Measurements from ENCODE around the gene TMEM164. TPM values are rescaled to one million over a fixed set of nuclear protein-coding genes. Genes with fewer than 3 reads are reported as not detected.

The TMEM164 gene
- total and polyA plus RNA-seq, 8 donors, result 7.3 to 21.3 (median 11.9) TPM

DNA sequence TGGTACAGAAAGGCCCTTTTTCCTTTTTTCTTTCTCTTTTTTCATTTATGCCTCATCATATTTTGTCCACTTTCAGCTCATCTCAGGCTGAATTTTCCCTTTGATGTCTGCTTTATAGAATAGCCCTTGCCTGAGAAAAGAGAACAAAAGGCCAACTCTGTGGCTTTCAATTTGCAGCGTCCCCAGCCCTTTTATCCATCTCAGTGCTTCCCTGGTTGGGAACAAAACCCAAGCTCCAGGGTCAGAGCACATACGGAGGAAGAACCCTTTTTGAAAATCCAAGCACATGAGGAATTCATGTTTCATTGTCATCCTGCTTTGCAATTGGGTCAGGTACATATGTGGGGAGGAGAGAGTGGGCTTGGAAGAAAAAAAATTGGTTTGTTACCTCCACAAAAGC is 47.5 kb downstream of the TMEM164 start:
- TF ChIP-seq, protein P1, sequence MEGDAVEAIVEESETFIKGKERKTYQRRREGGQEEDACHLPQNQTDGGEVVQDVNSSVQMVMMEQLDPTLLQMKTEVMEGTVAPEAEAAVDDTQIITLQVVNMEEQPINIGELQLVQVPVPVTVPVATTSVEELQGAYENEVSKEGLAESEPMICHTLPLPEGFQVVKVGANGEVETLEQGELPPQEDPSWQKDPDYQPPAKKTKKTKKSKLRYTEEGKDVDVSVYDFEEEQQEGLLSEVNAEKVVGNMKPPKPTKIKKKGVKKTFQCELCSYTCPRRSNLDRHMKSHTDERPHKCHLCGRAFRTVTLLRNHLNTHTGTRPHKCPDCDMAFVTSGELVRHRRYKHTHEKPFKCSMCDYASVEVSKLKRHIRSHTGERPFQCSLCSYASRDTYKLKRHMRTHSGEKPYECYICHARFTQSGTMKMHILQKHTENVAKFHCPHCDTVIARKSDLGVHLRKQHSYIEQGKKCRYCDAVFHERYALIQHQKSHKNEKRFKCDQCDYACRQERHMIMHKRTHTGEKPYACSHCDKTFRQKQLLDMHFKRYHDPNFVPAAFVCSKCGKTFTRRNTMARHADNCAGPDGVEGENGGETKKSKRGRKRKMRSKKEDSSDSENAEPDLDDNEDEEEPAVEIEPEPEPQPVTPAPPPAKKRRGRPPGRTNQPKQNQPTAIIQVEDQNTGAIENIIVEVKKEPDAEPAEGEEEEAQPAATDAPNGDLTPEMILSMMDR (IDR thresholded peaks at IDR 0.05), result no peak
- H3K4me3 ChIP-seq, result no peak overlapping the region
- H3K4me1 ChIP-seq, result peaks cover 0 to 6% (median 0%) of the 10 kb centered on the region in 3 donors
- no peaks in the 10 kb centered on the region for H3K36me3 ChIP-seq
- intact Hi-C loops (cut with DNase I), result no loop called here
- H3K27me3 ChIP-seq, result no peaks in the 10 kb centered on the region
- H3K27ac ChIP-seq, result no peak overlapping the region
- 64 to 83% methylated on average over 2 of the region's 2 CpGs for WGBS, 2 donors
- FAIRE-seq (no peak), DNase-seq (no peak), ATAC-seq (no peak)
- H3K9me3 ChIP-seq, result no peaks in the 10 kb centered on the region

GRCh38 chrX:110050901-110051300 is 48.0 kb downstream of the TMEM164 start:
- FAIRE-seq, result no peak
- H3K9me3 ChIP-seq, result no peaks in the 10 kb centered on the region
- no peak overlapping the region for H3K27ac ChIP-seq
- intact Hi-C loops (cut with DNase I), result no loop called here
- no peaks in the 10 kb centered on the region for H3K36me3 ChIP-seq
- H3K4me1 ChIP-seq, result peaks cover 0 to 4% (median 0%) of the 10 kb centered on the region in 3 donors
- ATAC-seq, result no peak
- no peak overlapping the region for H3K4me3 ChIP-seq
- no peaks in the 10 kb centered on the region for H3K27me3 ChIP-seq
- no peak for DNase-seq
- WGBS, 2 donors, result 49 to 62% methylated on average over 2 of the region's 2 CpGs
- TF ChIP-seq, protein P1 (IDR thresholded peaks at IDR 0.05), result no peak

DNA sequence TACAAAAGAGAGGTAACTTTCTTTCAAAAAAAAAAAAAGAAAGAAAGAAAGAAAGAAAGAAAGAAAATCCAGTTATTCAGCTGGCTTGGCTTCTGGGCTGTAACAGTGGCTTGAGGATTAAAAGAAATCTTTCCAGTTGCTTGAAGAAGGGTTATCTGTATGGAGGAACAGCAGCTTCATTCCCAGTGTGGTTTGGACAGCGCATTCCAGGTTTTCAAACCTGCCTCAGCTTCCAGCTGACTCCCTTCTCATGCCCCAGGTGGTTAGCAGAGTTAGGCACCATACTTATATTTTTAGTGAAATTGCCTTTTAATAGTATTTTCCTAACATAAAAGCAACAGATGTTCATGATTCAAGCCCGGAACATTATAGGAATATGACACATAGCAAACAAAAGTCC is 48.6 kb downstream of the TMEM164 start:
- WGBS, 2 donors, result 43 to 48% methylated on average over 2 of the region's 2 CpGs
- H3K36me3 ChIP-seq, result no peaks in the 10 kb centered on the region
- H3K9me3 ChIP-seq, result no peaks in the 10 kb centered on the region
- no peak overlapping the region for H3K4me3 ChIP-seq
- DNase-seq (peak in 3 of 6 donors; percentile 13 to 38 (median 32)), ATAC-seq (peak in 3 of 4 donors; percentile 56 to 85 (median 82)), FAIRE-seq (no peak)
- H3K27ac ChIP-seq, result no peak overlapping the region
- intact Hi-C loops (cut with DNase I), result no loop called here
- no peaks in the 10 kb centered on the region for H3K27me3 ChIP-seq
- no peaks in the 10 kb centered on the region for H3K4me1 ChIP-seq
- TF ChIP-seq, protein P1 (IDR thresholded peaks at IDR 0.05), result no peak

DNA sequence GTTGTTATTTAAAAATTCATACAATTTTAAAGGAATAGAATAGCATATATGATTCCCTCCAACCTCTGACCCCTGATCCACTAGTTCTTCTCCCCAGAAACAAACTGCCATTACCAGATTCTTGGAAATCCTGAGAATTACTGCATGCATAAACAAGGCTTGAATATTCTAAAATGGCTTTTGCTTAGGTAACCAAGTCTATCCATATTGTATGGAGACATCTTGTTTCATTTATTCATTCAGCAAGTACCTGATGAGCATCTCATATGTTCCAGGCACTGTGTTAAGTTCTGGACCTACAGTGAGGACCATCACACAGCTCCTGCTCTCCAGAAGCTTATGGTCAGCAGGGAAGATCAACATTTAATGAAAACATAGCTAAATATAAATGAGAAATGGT is 49.4 kb downstream of the TMEM164 start:
- intact Hi-C loops (cut with DNase I), result no loop called here
- Histone ChIP-seq H3K27ac (no peak overlapping the region), H3K27me3 (no peaks in the 10 kb centered on the region), H3K4me1 (no peaks in the 10 kb centered on the region), H3K36me3 (no peaks in the 10 kb centered on the region), H3K4me3 (no peak overlapping the region), H3K9me3 (no peaks in the 10 kb centered on the region)
- FAIRE-seq, result no peak
- no peak for ATAC-seq
- no peak for DNase-seq
- TF ChIP-seq, protein P1 (IDR thresholded peaks at IDR 0.05), result no peak

DNA sequence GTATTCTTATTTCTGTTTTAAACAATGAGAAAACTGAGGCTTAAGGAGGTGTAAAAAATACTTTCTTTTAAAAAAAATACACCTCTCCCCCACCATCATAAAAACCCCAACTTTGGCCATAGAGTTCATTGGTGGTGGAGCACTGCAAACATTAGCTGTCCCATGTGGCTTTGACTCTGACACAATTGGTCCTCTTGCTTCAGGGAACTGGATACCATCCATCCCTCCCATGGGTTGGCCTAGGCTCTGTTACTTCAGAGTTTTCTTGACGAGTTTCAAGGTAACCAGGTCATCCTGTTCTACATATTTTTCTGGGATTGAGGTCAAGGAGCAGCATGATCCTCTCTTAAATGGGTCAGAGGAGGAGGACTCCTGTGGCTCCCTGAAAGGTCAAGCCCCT is 50.5 kb downstream of the TMEM164 start:
- FAIRE-seq (no peak), DNase-seq (no peak), ATAC-seq (no peak)
- no peak overlapping the region for H3K27ac ChIP-seq
- TF ChIP-seq, protein P1 (IDR thresholded peaks at IDR 0.05), result no peak
- H3K4me3 ChIP-seq, result no peak overlapping the region
- H3K36me3 ChIP-seq, result no peaks in the 10 kb centered on the region
- WGBS, 2 donors, result 52 to 71% methylated on average over 1 of the region's 1 CpG
- no peaks in the 10 kb centered on the region for H3K4me1 ChIP-seq
- intact Hi-C loops (cut with DNase I), result no loop called here
- H3K27me3 ChIP-seq, result no peaks in the 10 kb centered on the region
- H3K9me3 ChIP-seq, result no peaks in the 10 kb centered on the region

Measured in pancreas (tissue), 10 donors.